ENCODE results near the gene PRRT2. TPM values are rescaled to one million over a fixed set of nuclear protein-coding genes. Genes with fewer than 3 reads are reported as not detected.
A peak's percentile ranks its signal among the peaks of the same experiment; 100 is the strongest.

PRRT2 gene
- total RNA-seq, 2 experiments from 2014 or later = 0.09 to 3.4 TPM

GRCh38 chr16:29841631-29842030 lies 29.6 kb downstream of the PRRT2 start:
- no peak for DNase-seq (ENCODE audit: low spot score)
- POLR2A ChIA-PET = no interaction called here
- no peak for TF ChIP-seq EZH2phosphoT487 (IDR thresholded peaks at IDR 0.05; ENCODE audit: borderline replicate concordance, low read depth, low read length)
- TF ChIP-seq, protein P1, sequence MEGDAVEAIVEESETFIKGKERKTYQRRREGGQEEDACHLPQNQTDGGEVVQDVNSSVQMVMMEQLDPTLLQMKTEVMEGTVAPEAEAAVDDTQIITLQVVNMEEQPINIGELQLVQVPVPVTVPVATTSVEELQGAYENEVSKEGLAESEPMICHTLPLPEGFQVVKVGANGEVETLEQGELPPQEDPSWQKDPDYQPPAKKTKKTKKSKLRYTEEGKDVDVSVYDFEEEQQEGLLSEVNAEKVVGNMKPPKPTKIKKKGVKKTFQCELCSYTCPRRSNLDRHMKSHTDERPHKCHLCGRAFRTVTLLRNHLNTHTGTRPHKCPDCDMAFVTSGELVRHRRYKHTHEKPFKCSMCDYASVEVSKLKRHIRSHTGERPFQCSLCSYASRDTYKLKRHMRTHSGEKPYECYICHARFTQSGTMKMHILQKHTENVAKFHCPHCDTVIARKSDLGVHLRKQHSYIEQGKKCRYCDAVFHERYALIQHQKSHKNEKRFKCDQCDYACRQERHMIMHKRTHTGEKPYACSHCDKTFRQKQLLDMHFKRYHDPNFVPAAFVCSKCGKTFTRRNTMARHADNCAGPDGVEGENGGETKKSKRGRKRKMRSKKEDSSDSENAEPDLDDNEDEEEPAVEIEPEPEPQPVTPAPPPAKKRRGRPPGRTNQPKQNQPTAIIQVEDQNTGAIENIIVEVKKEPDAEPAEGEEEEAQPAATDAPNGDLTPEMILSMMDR (conservative IDR thresholded peaks at IDR 0.05; ENCODE audit: low read length) = no peak
- H3K4me1 ChIP-seq (ENCODE audit: insufficient read depth, low read length, poor library complexity, severe bottlenecking) = no peaks in the 10 kb centered on the region
- no peak overlapping the region for H3K27ac ChIP-seq (ENCODE audit: low read depth, low read length, poor library complexity, severe bottlenecking)
- H4K20me1 ChIP-seq (ENCODE audit: insufficient read depth, low read length) = no peaks in the 10 kb centered on the region
- H3K9me2 ChIP-seq (ENCODE audit: insufficient read depth, low read length) = no peaks in the 10 kb centered on the region
- intact Hi-C loops (cut with micrococcal nuclease; ENCODE audit: unreplicated experiment) = no loop called here
- no peak overlapping the region for H2AFZ ChIP-seq (ENCODE audit: low read length)
- no peaks in the 10 kb centered on the region for H3K9me3 ChIP-seq (ENCODE audit: low read length)
- H3K36me3 ChIP-seq (ENCODE audit: insufficient read depth, low read length) = no peaks in the 10 kb centered on the region
- H3K79me2 ChIP-seq (ENCODE audit: insufficient read depth, low read depth, low read length) = no peaks in the 10 kb centered on the region
- H3K4me2 ChIP-seq (ENCODE audit: low read length) = no peak overlapping the region
- H3K4me3 ChIP-seq (ENCODE audit: low read depth, low read length, poor library complexity, severe bottlenecking) = no peak overlapping the region
- CTCF ChIA-PET (ENCODE audit: unreplicated experiment) = no interaction called here
- no TSS peak for BruUV-seq (replicated peaks)

DNA sequence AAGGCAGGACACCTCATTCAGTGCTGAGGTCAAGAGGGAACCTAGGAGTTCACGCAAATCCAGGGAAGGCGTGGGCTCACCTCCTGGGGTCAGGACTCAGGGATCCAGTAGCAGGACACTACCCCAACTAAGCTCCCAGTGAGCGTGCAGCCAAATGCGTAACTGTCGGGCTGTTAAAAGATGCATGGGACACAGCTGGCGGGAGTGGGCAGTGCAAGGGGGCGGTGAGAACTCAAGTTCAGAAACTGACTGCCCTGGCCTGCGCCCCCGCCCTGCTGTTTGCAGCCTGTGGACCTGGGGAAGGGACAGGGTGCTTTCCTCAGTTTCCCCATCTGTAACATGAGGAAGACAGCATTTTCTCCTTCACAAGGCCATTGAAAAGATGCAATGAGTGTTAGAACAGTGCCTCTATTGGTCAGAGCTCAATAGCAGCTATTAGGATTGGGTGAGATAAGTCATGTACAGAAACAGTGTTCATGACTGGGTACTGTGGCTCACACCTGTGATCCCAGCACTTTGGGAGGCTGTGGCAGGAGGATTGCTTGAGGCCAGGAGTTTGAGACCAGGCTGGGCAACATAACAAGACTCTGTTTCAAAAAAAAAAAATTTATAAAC lies 30.8 kb downstream of the PRRT2 start:
- ChIA-PET POLR2A (no interaction called here), CTCF (ENCODE audit: unreplicated experiment) (no interaction called here)
- Histone ChIP-seq H3K36me3 (ENCODE audit: insufficient read depth, low read length) (no peaks in the 10 kb centered on the region), H3K79me2 (ENCODE audit: insufficient read depth, low read depth, low read length) (no peaks in the 10 kb centered on the region), H4K20me1 (ENCODE audit: insufficient read depth, low read length) (no peaks in the 10 kb centered on the region), H3K4me3 (ENCODE audit: low read depth, low read length, poor library complexity, severe bottlenecking) (no peak overlapping the region), H3K4me2 (ENCODE audit: low read length) (no peak overlapping the region), H2AFZ (ENCODE audit: low read length) (no peak overlapping the region), H3K4me1 (ENCODE audit: insufficient read depth, low read length, poor library complexity, severe bottlenecking) (no peaks in the 10 kb centered on the region), H3K9me2 (ENCODE audit: insufficient read depth, low read length) (no peaks in the 10 kb centered on the region), H3K9me3 (ENCODE audit: low read length) (no peaks in the 10 kb centered on the region), H3K27ac (ENCODE audit: low read depth, low read length, poor library complexity, severe bottlenecking) (no peak overlapping the region)
- TF ChIP-seq EZH2phosphoT487 (IDR thresholded peaks at IDR 0.05; ENCODE audit: borderline replicate concordance, low read depth, low read length) = no peak
- TF ChIP-seq, protein P1 (conservative IDR thresholded peaks at IDR 0.05; ENCODE audit: low read length) = peak; percentile 60
- intact Hi-C loops (cut with micrococcal nuclease; ENCODE audit: unreplicated experiment) = no loop called here
- BruUV-seq (replicated peaks) = no TSS peak
- no peak for DNase-seq (ENCODE audit: low spot score)

DNA sequence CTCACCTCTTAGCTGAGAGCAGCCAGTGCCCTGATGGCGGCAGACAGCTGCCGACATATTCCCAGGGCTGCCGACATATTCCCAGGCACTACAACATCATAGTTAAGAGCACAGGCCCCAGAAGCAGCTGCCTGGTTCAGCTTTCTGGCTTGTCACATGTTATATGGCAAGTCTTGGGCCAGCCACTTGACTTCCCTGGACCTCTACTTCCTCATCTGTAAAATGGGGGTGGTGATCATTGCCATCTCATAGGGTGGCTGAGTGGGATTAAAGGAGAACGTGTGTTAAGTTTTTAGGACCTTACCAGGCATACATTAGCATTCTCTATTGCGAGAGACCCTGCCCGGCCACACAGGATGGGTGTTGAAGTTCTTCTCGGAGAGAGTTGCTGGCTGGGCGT lies 31.9 kb downstream of the PRRT2 start:
- no peaks in the 10 kb centered on the region for H3K36me3 ChIP-seq (ENCODE audit: insufficient read depth, low read length)

More for the DNA sequence above, 31.9 kb downstream of the PRRT2 start:
- Histone ChIP-seq H3K4me1 (ENCODE audit: insufficient read depth, low read length, poor library complexity, severe bottlenecking) (no peaks in the 10 kb centered on the region), H3K4me3 (ENCODE audit: low read depth, low read length, poor library complexity, severe bottlenecking) (no peak overlapping the region), H3K4me2 (ENCODE audit: low read length) (no peak overlapping the region), H3K27ac (ENCODE audit: low read depth, low read length, poor library complexity, severe bottlenecking) (no peak overlapping the region), H4K20me1 (ENCODE audit: insufficient read depth, low read length) (no peaks in the 10 kb centered on the region), H3K9me2 (ENCODE audit: insufficient read depth, low read length) (no peaks in the 10 kb centered on the region), H3K9me3 (ENCODE audit: low read length) (no peaks in the 10 kb centered on the region), H2AFZ (ENCODE audit: low read length) (no peak overlapping the region), H3K79me2 (ENCODE audit: insufficient read depth, low read depth, low read length) (no peaks in the 10 kb centered on the region)
- intact Hi-C loops (cut with micrococcal nuclease; ENCODE audit: unreplicated experiment) = no loop called here
- TF ChIP-seq EZH2phosphoT487 (IDR thresholded peaks at IDR 0.05; ENCODE audit: borderline replicate concordance, low read depth, low read length) = no peak
- TF ChIP-seq, protein P1 (conservative IDR thresholded peaks at IDR 0.05; ENCODE audit: low read length) = no peak
- CTCF ChIA-PET (ENCODE audit: unreplicated experiment) = no interaction called here
- no TSS peak for BruUV-seq (replicated peaks)
- no peak for DNase-seq (ENCODE audit: low spot score)
- POLR2A ChIA-PET = no interaction called here

Data from OCI-LY7 (cell line).